Spleen (tissue), 7 donors: ENCODE data around the gene ZNF536.

Experiments
- POLR2A ChIP-seq, 3 donors: fragments of 450-650 bp; IDR thresholded peaks; one replicate each; pipeline ENCODE4 v1.5.1; 2017; ENCODE audit warnings: antibody characterized with exemption in 3 of 3, mild to moderate bottlenecking in 1 of 3
- POLR2AphosphoS5 ChIP-seq, 3 donors: sonication (generic); formaldehyde crosslinking; IDR thresholded peaks; one replicate each; pipeline ENCODE4 v1.5.1; 2017; ENCODE audit warnings: antibody characterized with exemption in 3 of 3
- TF ChIP-seq, protein P1 (sequence below), 11 experiments: fragments of 200-600 bp in 7 of 11; fragments of 450-650 bp in 4 of 11; sonication (generic) in 4 of 11; IDR thresholded peaks in 8 of 11; conservative IDR thresholded peaks in 3 of 11; 1 replicate in 7 of 11; 2 replicates in 4 of 11; pipeline versions ENCODE4 v1.4.0 to v1.8.0; 2016 to 2021; ENCODE audit warnings: antibody characterized with exemption in 11 of 11, inconsistent platforms in 4 of 11, mild to moderate bottlenecking in 1 of 11
- donor health status: DM: no; HTN: no; CAD: no; lungs with moderate emphysema.
- donor health status: DM: no; HTN: no; CAD: no.
- donor health status: DM: no; HTN: no; CAD: no.

DNA sequence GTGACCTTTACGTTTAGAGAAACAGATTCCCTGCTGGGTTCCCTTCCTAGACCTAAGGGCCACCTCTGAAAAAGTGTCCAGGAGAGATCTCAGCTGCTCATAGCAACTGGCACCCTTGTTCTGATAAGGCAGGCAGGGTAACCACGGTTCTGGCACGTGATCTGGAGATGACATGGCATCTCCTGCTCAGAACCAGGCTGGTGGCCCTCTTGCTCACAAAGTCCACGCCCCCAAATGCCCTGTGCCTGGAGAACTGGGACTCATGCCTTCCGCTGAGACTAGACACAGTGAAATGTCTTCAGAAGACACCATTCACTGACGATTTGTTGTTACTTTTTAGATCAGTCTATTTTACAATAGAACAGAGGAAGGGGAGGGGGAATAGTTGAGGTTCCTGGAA lies 174.1 kb downstream of the ZNF536 start:
- TF ChIP-seq, protein P1, sequence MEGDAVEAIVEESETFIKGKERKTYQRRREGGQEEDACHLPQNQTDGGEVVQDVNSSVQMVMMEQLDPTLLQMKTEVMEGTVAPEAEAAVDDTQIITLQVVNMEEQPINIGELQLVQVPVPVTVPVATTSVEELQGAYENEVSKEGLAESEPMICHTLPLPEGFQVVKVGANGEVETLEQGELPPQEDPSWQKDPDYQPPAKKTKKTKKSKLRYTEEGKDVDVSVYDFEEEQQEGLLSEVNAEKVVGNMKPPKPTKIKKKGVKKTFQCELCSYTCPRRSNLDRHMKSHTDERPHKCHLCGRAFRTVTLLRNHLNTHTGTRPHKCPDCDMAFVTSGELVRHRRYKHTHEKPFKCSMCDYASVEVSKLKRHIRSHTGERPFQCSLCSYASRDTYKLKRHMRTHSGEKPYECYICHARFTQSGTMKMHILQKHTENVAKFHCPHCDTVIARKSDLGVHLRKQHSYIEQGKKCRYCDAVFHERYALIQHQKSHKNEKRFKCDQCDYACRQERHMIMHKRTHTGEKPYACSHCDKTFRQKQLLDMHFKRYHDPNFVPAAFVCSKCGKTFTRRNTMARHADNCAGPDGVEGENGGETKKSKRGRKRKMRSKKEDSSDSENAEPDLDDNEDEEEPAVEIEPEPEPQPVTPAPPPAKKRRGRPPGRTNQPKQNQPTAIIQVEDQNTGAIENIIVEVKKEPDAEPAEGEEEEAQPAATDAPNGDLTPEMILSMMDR (IDR thresholded peaks at IDR 0.05 in 8 of 11, conservative IDR thresholded peaks at IDR 0.05 in 3 of 11): no peak
- no peak for TF ChIP-seq POLR2A (IDR thresholded peaks at IDR 0.05)
- no peak for TF ChIP-seq POLR2AphosphoS5 (IDR thresholded peaks at IDR 0.05)
